Stimulated activated CD8-positive, alpha-beta memory T cell treated with anti-CD3 and anti-CD28 coated beads, Interleukin-15, amount 100 ng/mL, for 1 hour (primary cell): ENCODE measurements around the gene GPR137C.
A peak's percentile ranks its signal among the peaks of the same experiment; 100 is the strongest.

Source experiments
- DNase-seq: peaks from one replicate; pipeline ENCODE4 v3.0.0-alpha.2; 2020; ENCODE audit warnings: low read depth

GPR137C gene, protein sequence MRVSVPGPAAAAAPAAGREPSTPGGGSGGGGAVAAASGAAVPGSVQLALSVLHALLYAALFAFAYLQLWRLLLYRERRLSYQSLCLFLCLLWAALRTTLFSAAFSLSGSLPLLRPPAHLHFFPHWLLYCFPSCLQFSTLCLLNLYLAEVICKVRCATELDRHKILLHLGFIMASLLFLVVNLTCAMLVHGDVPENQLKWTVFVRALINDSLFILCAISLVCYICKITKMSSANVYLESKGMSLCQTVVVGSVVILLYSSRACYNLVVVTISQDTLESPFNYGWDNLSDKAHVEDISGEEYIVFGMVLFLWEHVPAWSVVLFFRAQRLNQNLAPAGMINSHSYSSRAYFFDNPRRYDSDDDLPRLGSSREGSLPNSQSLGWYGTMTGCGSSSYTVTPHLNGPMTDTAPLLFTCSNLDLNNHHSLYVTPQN

DNA sequence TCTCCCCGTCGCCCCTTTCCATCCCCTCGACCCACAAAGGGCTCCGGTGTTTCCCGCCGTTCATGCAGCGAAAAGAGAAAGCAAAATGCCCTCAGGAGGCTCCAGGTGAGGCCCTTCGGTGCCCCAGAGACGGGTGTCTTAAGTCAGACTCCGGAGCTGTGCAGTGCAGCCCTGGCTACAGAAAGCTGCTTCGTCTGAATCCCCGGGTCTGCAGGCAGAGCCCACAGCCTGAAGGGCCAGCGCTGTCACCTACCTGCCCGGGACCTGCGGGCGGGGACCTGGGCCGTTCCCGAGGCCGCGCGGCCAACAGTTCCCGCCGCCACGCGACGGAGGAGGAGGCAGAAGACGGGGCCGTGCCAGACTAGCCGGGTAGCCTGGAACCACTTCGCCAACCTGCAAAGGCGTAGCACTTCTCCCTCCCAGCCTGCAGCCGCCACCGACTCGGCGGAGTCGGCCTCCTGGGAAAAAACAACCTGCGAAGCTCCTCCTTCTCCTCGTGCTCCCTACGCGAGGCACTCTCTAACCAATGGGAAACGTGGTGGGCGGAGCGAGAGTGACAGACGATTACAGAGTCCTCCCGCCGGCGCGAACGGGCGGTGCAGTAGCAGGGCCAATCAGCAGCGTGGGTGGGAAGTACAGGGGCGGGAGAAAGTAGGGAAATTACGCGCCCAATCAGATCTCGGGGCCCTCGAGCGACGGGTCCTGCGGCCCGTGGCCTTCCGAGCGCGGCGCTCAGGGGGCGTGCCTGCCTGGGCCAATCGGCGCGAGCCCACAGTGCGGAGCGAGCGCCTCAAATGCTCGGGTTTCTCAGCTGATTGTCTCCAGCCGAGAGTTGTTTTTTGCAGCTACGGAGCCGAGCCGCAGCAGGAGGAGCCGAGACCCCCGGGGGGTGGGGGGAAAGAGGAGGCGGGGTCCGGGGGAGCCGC, at the start of gene GPR137C, which contains the start of gene TXNDC16:
Gene GPR137C, plus strand, starts transcription at position 774 of the 926 bp plus-strand sequence. CDS start 312 bp downstream, outside the sequence.
Gene TXNDC16, minus strand, starts transcription at position 443 of the 926 bp plus-strand sequence. CDS start 8,948 bp downstream, outside the sequence.
- DNase-seq, result peak; percentile 99

DNA sequence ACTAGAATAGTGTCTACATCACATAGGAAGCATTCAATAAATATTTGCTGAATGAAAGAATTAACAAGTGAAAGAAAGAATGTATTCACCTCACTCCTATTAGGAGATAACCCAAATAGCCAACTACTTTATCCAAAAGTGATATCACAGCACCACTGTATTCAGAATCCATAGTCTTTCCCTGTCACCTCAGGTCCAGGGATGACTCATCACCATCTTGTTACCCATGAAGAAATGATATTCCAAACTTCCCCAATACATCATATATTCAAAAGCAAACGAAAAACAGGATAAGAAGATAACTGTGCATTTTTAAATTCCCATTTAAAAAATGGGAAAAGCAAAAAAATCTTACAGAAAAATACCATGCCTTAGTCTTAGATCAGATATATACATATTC, 39.4 kb upstream of the GPR137C start:
- no peak for DNase-seq

DNA sequence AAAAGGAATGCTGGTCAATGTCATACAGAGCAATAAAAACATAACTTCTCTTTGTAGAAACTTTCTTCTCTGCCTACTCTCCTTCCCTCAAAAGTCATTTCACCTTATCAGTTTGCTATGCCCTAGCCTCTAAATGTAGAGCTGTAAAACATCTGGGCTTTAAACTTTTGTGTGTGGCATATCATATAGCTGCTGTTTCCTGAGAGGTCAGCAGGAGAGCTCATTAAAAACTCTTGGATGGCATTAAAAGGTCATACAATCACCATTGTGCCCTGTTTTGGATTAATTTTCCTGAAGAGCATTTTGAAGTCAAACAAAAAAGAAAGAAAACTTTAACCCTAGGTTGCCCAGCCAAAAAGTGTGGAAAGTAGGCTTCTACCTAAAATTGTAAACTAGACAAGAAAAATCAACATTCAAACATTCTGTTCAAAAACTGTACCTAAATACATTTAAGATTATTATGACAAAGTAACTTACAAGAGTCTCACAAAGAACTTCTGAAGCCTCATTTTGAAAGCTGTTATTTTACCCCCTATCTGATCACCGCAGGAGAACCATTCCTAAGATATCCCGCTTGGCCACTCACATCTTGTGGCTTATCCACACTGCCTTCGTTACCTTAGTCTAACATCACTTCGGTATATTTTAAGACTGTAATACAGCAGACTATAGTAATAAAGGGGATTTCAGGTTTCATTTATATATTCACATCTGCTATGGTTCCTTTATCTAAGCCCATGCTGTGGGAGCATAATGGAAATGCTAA, 38.4 kb upstream of the GPR137C start:
- no peak for DNase-seq

- no peak for DNase-seq
Measured at GRCh38 chr14:52522033-52522432, 30.6 kb upstream of the GPR137C start.

DNA sequence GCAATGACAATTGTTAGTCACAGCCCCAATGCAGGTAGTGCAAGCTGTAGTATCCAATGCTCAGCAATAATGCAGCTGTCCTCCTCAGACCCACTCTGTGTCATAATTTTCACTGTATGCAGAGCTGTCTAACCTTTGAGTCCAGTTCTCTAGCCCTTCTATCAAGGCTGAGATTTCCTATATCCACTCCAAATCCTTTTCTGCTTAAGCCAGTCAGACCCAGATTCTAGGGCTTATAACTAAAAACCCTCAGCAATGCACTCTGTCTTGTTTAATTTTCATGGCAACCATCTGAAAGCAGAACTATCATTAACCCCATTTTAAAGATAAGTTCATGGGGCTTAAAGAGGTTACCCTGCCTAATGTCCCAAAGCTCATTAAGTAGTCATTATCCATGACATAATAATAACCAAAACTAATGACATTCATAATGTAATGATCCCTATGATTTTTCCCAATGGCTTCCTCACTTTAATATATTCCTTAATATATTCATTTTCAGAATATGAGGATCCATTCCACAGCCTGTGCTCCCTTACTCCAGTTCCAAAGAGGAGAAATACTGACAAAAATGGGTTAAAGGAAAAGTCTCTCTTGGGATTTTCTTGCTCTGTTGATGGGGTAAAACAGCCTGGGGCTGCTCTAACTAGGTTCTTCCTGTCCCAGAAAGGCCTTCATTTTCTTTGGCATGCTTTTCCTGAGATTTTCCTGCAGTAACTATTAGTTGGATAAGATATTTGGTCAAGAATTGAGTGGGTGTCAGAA, 29.9 kb upstream of the GPR137C start:
- DNase-seq, result no peak

DNA sequence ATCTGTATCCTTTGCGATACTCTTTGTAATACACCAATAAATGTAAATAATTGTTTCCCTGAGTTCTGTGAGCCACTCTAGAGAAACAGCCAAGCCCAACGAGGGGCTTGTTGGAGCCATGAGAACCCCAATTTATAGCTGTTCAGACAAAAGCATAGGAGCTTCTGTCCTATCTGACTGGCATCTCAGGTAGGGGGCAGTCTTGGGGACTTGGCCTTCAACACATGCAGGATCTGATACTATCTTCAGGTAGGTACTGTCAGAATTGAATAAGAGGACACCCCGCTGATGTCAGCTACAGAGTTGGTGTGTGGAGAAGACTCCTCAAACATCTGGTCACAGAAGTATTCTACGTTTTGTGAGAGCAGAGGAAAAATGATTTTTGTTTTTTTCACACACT, 25.6 kb upstream of the GPR137C start:
- no peak for DNase-seq

GRCh38 chr14:52531481-52531880, 21.2 kb upstream of the GPR137C start:
- no peak for DNase-seq

- DNase-seq, result no peak
Measured at GRCh38 chr14:52536269-52536668, 16.4 kb upstream of the GPR137C start.

GRCh38 chr14:52538623-52539022, 14.0 kb upstream of the GPR137C start:
- DNase-seq, result no peak

GRCh38 chr14:52545584-52546317, 6.9 kb upstream of the GPR137C start:
- DNase-seq, result no peak

DNA sequence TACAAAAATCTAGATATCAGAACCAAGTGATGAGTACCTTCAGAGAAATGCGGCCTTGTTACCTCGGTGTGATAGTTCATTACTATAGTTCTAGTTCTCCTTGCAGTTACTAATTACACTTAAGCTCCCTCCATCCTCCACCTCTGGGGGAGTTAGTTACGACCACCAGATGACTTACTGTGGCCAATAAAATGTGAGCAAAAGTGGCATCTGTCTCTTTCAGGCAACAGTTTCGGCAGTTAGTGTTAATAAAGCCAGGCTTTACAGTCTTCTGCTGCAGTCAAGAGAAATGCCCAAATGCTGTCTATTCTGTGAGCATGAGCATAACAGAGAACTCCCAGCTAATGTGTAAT, 6.3 kb upstream of the GPR137C start:
- DNase-seq, result no peak

GRCh38 chr14:52547027-52547426, 5.6 kb upstream of the GPR137C start:
- DNase-seq, result no peak

- DNase-seq, result no peak
Measured at GRCh38 chr14:52547526-52547925, 5.1 kb upstream of the GPR137C start.

DNA sequence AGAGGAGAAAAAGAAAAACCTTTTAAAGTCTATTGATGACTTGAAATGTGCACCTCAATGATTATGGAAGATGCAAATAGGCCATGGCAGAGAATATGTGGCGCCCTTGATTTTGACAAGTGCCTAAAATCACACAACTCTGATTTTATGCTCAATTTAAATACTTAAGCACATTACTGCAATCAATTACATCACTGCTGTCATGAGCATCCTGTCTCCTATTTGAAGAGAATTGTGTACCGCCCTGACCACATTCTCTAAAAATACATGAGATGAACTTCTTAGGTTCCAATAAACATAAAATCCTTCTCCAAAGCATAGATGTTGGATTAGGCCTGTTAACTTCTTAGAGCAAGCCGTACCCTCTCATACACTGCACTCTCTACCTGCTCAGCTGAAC, 2.0 kb upstream of the GPR137C start:
- no peak for DNase-seq

DNA sequence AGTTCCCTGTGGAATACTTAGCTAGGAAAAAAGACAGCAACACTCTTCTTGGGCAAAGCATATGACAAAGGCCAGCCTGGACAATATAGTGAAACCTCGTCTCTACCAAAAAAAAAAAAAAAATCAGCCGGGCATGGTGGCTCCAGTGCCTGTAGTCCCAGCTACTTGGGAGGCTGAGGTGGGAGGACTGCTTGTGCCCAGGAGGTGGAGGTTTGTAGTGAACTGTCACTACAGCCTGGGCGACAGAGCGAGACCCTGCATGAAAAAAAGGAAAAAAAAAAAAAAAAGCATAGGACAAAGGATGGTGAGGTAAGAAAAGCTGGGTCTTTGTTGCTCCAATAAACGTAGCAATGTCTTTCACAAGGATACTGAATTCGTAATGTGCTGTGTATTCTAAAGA, 1.4 kb upstream of the GPR137C start:
- DNase-seq, result no peak

- no peak for DNase-seq
Measured at GRCh38 chr14:52551696-52552062, 957 bp upstream of the GPR137C start.

DNA sequence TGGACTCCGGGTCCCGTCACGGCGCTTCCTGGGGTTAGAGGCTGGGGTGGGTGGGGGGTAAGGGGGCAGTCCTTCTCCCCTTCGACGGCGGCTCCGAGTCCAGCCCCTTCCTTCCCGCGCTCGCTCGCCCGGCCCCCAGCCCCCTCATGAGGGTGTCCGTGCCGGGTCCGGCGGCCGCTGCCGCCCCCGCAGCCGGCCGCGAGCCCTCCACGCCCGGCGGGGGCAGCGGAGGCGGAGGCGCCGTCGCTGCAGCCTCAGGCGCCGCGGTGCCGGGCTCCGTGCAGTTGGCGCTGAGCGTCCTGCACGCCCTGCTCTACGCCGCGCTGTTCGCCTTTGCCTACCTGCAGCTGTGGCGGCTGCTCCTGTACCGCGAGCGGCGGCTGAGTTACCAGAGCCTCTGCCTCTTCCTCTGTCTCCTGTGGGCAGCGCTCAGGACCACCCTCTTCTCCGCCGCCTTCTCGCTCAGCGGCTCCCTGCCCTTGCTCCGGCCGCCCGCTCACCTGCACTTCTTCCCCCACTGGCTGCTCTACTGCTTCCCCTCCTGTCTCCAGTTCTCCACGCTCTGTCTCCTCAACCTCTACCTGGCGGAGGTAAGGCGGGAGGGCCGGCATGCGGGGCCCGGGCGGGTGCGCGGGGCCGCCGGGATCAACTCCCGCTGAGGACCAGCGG, 500 bp downstream of the GPR137C start:
- peak; percentile 4 for DNase-seq

DNA sequence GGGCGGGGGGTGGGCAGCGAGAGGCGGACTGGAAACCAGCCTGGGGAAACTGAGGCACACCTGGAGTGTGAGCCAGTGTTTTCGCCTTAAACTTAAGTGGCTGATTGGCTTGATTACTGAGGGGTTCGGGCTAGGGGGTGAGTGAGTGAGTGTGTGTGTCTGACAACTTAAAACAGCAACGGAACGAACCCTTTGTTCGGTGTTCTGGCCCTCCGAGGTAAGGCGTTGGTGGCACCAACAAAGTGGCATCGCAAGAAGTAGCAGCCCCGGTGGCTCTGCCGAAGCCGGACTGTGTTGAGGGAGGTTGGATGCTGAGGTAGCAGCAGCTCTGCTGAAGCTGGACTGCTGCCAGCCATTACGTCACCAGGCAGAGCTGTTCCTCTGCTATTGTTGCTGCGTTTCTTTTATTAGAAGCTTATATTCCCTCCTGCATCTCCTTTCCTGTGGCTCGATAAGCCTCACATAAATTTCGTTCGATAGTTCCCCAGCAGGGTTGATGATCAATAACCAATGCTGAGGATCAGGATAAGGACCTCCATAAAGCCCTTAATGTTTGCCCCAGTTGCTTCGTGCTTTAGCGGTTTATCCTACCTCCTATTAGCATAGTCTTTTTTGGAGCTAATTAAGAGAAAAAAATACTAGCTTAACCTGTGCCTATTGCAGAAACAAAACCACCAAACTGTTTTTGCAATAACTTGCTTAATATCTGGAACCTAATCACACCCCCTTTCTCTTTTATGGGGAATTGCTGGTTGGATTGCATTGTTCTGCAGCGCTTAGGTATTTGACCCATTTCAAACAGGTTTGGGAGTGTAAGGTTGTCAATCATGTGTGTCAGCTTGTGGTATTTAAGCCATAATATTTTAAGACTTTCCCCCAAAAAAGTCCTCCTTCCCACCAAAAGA, 1.3 kb downstream of the GPR137C start:
- peak; percentile 65 for DNase-seq

GRCh38 chr14:52558688-52559087, 6.1 kb downstream of the GPR137C start:
- no peak for DNase-seq
